Loucy (cell line): ENCODE data around the gene DMRTA2.

ENCODE experiments used
- CTCF ChIP-seq: fragments of 200-600 bp; sonication (generic); conservative IDR thresholded peaks from 2 replicates; pipeline ENCODE4 v1.5.1; 2014; ENCODE audit warnings: mild to moderate bottlenecking, antibody characterized with exemption, low read length
- EZH2phosphoT487 ChIP-seq: fragments of 200-600 bp; IDR thresholded peaks from 2 replicates; pipeline ENCODE4 v1.6.1; 2018; ENCODE audit warnings: antibody characterized with exemption, mild to moderate bottlenecking, moderate library complexity, borderline replicate concordance

- no peak for TF ChIP-seq CTCF
- TF ChIP-seq EZH2phosphoT487 = no peak
Observed at GRCh38 chr1:50471967-50472366, 48.7 kb upstream of the DMRTA2 start.
